Suprapubic skin (tissue), 4 donors: ENCODE measurements around the gene PNLDC1.

Experiments
- CTCF ChIP-seq, 2 donors: fragments of 200-600 bp in 1 of 2; fragments of 450-650 bp in 1 of 2; sonication (generic) in 1 of 2; IDR thresholded peaks; one replicate each; pipeline ENCODE4 v1.5.1; 2016 to 2019; ENCODE audit warnings: antibody characterized with exemption in 2 of 2, mild to moderate bottlenecking in 1 of 2, moderate library complexity in 1 of 2
- EP300 ChIP-seq: sonication (generic); formaldehyde crosslinking; IDR thresholded peaks from one replicate; pipeline ENCODE4 v1.6.1; 2017; ENCODE audit warnings: antibody characterized with exemption
- POLR2A ChIP-seq, 2 donors: fragments of 450-650 bp; IDR thresholded peaks; one replicate each; pipeline ENCODE4 v1.6.1; 2017; ENCODE audit warnings: antibody characterized with exemption in 2 of 2, mild to moderate bottlenecking in 2 of 2, moderate library complexity in 2 of 2
- POLR2AphosphoS5 ChIP-seq, 3 donors: sonication (generic); formaldehyde crosslinking; IDR thresholded peaks; one replicate each; pipeline ENCODE4 v1.6.1; 2017; ENCODE audit warnings: antibody characterized with exemption in 3 of 3

- TF ChIP-seq CTCF (IDR thresholded peaks at IDR 0.05) (no peak), POLR2A (IDR thresholded peaks at IDR 0.05) (no peak), EP300 (no peak), POLR2AphosphoS5 (IDR thresholded peaks at IDR 0.05) (no peak)
These were observed 45.7 kb upstream of the PNLDC1 start for GRCh38 chr6:159754401-159754800.
